ENCODE data around the gene STARD7. TPM values are rescaled to one million over a fixed set of nuclear protein-coding genes. Genes with fewer than 3 reads are reported as not detected.

Gene STARD7
- total and polyA plus RNA-seq, 2 donors from 2014 or later, result 96.6 to 112 TPM

DNA sequence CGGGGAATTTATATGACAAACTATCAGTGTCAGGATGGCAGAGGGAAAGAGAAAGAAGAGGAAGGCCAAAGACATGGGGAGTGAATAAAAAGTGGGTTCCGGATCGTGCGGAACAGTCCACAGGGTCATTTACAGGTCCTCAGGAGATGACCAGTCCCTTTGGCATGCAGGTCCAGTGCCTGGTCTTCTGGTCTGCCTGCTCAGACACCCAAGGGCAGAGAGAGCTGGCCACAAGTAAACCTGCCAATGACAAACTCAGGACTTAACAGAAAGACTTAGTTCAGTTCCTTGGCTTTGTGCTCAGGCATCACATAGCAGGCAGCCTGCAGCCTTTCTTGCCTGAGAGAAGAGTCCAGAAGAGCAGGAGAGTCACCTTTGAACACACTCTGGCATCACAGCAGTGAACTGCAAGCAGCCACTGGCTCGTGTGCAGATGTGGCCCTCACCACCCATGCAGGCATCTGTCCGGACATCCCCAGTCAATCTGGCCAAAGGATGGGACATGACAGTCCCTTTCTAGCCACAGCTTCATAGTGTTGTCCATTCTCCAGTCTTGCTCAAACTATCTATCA lies 43.2 kb upstream of the STARD7 start:
- peaks cover 3 to 34% (median 15%) of the 10 kb centered on the region in 3 donors for H3K4me1 ChIP-seq (ENCODE audit: control insufficient read depth in 2 of 3, insufficient read depth in 2 of 3, low read depth in 1 of 3, low read length in 3 of 3)
- H3K9ac ChIP-seq (ENCODE audit: low read length in 3 of 3), result peak overlapping the region in 1 of 3 donors; percentile 36
- no peaks in the 10 kb centered on the region for H3K27me3 ChIP-seq (ENCODE audit: control insufficient read depth, insufficient read depth, low read length)
- FAIRE-seq (peak; percentile 85), DNase-seq (peak; percentile 85 to 93 (median 90))
- H3K27ac ChIP-seq (ENCODE audit: low read depth in 2 of 2, low read length in 2 of 2), result peak overlapping the region; percentile 38 to 66
- H3K9me3 ChIP-seq (ENCODE audit: control insufficient read depth in 2 of 3, insufficient read depth in 1 of 3, low read length in 3 of 3), result no peaks in the 10 kb centered on the region
- TF ChIP-seq, protein P1, sequence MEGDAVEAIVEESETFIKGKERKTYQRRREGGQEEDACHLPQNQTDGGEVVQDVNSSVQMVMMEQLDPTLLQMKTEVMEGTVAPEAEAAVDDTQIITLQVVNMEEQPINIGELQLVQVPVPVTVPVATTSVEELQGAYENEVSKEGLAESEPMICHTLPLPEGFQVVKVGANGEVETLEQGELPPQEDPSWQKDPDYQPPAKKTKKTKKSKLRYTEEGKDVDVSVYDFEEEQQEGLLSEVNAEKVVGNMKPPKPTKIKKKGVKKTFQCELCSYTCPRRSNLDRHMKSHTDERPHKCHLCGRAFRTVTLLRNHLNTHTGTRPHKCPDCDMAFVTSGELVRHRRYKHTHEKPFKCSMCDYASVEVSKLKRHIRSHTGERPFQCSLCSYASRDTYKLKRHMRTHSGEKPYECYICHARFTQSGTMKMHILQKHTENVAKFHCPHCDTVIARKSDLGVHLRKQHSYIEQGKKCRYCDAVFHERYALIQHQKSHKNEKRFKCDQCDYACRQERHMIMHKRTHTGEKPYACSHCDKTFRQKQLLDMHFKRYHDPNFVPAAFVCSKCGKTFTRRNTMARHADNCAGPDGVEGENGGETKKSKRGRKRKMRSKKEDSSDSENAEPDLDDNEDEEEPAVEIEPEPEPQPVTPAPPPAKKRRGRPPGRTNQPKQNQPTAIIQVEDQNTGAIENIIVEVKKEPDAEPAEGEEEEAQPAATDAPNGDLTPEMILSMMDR (IDR thresholded peaks at IDR 0.05; ENCODE audit: borderline replicate concordance, extremely low read depth, insufficient read depth), result no peak
- peaks cover 3 to 29% (median 27%) of the 10 kb centered on the region in 3 donors for H3K36me3 ChIP-seq (ENCODE audit: control insufficient read depth in 2 of 3, insufficient read depth in 3 of 3, low read length in 3 of 3)
- H3K4me3 ChIP-seq (ENCODE audit: low read length in 3 of 3), result no peak overlapping the region
- intact Hi-C loops (cut with DNase I), result no loop called here

DNA sequence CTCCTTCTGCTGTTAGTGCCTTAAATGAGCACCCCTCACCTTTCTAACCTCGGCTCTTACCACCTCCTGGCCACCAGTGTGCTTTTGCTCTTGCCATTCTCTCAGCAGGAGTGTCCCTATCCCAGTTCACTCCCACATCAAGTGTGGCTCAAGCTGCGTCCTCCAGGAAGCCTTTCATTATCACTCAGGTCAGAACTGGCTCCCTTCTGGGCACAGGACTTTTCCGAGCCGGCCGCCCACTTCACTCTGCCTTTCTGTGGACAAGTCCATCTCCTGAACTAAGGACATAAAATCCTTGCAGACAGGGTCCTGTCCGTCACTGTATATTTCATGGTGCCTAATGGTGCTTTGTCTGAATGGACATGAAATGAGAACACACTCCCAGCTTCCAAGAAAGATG lies 41.6 kb upstream of the STARD7 start:
- FAIRE-seq, result no peak
- intact Hi-C loops (cut with DNase I), result no loop called here
- Histone ChIP-seq H3K27ac (ENCODE audit: low read depth in 2 of 2, low read length in 2 of 2) (peak overlapping the region in 1 of 2 donors; percentile 66), H3K4me1 (ENCODE audit: control insufficient read depth in 2 of 3, insufficient read depth in 2 of 3, low read depth in 1 of 3, low read length in 3 of 3) (peaks cover 3 to 34% (median 15%) of the 10 kb centered on the region in 3 donors), H3K9me3 (ENCODE audit: control insufficient read depth in 2 of 3, insufficient read depth in 1 of 3, low read length in 3 of 3) (no peaks in the 10 kb centered on the region), H3K27me3 (ENCODE audit: control insufficient read depth, insufficient read depth, low read length) (no peaks in the 10 kb centered on the region), H3K9ac (ENCODE audit: low read length in 3 of 3) (no peak overlapping the region), H3K36me3 (ENCODE audit: control insufficient read depth in 2 of 3, insufficient read depth in 3 of 3, low read length in 3 of 3) (peaks cover 2 to 27% (median 22%) of the 10 kb centered on the region in 3 donors), H3K4me3 (ENCODE audit: low read length in 3 of 3) (no peak overlapping the region)
- DNase-seq, result peak in 1 of 5 donors; percentile 43
- TF ChIP-seq, protein P1 (IDR thresholded peaks at IDR 0.05; ENCODE audit: borderline replicate concordance, extremely low read depth, insufficient read depth), result no peak

DNA sequence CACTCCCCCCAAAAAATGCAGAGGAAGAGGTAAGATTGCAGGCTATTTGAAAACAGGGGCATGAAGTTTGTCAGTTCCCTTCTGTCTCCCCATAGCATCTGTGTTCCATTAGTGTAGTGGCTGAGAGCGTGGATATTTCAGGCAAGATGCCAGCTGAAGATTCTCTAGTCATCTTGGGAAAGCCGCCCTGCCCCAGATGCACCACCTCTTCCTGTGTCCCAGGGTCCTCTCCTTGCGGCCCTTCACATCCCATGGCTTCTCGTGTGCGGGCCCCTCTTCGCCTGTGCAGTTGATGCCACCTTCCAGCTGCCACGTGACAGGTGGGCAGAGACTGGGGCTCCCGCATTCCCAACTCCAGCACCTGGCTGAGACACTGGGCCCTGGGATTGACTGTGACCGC lies 41.0 kb upstream of the STARD7 start:
- H3K9ac ChIP-seq (ENCODE audit: low read length in 3 of 3), result no peak overlapping the region
- DNase-seq (peak in 1 of 5 donors; percentile 60), FAIRE-seq (no peak)
- H3K27me3 ChIP-seq (ENCODE audit: control insufficient read depth, insufficient read depth, low read length), result no peaks in the 10 kb centered on the region
- H3K27ac ChIP-seq (ENCODE audit: low read depth in 2 of 2, low read length in 2 of 2), result peak overlapping the region in 1 of 2 donors; percentile 18
- H3K36me3 ChIP-seq (ENCODE audit: control insufficient read depth in 2 of 3, insufficient read depth in 3 of 3, low read length in 3 of 3), result peaks cover 0 to 23% (median 16%) of the 10 kb centered on the region in 3 donors
- no peak overlapping the region for H3K4me3 ChIP-seq (ENCODE audit: low read length in 3 of 3)
- intact Hi-C loops (cut with DNase I), result no loop called here
- TF ChIP-seq, protein P1 (IDR thresholded peaks at IDR 0.05; ENCODE audit: borderline replicate concordance, extremely low read depth, insufficient read depth), result no peak
- H3K9me3 ChIP-seq (ENCODE audit: control insufficient read depth in 2 of 3, insufficient read depth in 1 of 3, low read length in 3 of 3), result no peaks in the 10 kb centered on the region
- H3K4me1 ChIP-seq (ENCODE audit: control insufficient read depth in 2 of 3, insufficient read depth in 2 of 3, low read depth in 1 of 3, low read length in 3 of 3), result peaks cover 3 to 30% (median 15%) of the 10 kb centered on the region in 3 donors

Data from kidney (tissue), 14 donors.